GM19372 (cell line): ENCODE data around the gene ANKLE2.

Experiments
- ATAC-seq: cut with Tn5 transposase; IDR thresholded peaks from one replicate; pipeline ENCODE4 v1.9.1; 2021; ENCODE audit warnings: mild to moderate bottlenecking, low read depth, moderate library complexity; ENCODE audit not compliant: unreplicated experiment

The ANKLE2 gene

DNA sequence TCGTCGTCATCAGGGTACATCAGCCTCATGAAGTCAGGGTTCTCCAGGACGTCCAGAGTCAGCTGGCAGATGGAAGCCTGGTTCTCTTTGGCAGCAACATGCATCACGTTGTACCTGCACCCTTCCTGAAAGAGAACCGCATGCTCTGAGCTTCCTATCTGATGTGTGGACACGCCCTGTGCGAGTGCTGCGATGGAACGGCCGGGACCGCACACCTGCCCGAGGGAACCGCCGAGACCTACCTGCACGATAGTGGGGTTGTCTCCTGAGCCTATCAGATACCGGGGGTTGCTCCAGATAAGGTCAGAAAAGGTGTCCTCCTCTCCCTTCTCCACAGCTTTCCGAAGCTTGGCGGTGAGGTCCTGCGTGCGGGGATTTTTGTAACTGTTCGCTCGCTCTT lies 13.7 kb downstream of the ANKLE2 start:
- no peak for ATAC-seq

DNA sequence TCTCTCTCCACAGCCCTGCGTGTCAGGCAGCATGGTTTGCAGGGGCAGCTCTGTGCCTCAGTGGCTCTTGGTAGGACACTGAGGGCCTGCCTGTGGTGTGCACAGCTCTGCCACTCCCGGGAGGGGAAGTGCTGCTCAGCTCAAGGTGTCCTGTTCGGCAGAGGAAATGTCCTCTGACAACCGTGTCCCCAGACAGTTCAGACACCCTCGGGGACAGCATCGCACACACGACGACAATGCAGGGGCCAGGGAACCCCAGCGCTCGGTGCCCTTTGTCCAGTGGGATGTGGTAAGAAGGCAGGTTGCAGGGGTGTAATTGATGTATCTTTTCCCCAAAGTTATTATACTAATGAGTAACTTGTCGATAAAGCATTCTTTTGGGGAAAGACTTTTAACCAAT lies 14.2 kb downstream of the ANKLE2 start:
- ATAC-seq, result no peak

DNA sequence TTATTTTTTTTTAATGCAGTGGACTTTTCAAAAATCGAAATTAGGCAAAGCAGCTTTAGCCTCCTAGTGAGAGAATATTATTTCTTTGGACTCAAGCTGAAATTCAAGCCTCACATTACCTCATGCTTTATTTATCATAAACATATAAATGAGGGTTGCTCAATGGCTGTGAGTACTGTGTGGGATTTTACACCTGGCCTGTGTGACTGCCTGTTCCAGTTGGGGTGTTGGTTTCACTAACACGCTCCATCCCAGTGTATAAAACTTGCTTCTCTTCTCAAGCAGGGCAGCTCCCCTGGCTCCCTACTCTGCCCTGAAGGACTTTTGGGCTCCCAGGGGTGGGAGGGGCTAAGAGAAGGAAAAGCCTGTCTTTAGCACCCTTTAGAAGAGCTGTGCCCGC lies 15.0 kb downstream of the ANKLE2 start:
- no peak for ATAC-seq

DNA sequence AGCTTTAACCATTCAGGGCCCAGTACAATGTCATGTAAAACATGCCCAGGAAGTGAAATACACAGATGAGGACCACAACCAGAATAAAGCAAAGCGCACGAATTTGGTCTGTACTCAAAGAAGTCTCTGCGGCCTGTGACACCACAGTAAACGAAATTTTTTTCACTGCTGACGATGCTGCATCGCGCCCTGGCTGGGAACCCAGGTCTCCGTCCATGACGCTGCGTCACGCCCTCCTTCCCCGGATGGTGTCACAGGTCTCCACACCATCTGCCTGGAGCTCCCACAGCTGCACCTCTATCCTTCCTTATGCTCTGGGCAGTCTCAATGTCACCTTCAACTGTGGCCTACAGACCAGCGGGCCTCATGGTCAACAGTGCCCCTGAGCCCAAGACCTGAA lies 17.8 kb downstream of the ANKLE2 start:
- ATAC-seq, result no peak

DNA sequence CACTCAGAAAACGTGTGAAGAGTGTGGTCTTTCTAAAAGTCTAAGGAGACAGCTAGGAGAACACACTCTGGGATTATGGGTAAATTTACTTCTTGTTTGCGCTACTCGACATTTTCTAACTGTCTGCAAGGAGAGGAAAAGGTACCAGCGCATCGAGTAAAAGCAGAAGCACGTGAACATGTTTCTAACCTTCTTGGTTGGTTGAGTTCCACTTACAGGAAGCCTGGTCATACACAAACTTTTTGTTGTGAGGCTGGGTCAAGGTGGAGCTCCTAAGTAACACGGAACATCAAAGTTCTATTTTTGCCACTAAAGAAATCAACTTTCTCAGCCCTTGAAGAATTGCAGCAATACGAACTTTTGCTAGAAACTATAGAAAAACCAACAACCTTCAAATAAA lies 20.0 kb downstream of the ANKLE2 start:
- no peak for ATAC-seq

DNA sequence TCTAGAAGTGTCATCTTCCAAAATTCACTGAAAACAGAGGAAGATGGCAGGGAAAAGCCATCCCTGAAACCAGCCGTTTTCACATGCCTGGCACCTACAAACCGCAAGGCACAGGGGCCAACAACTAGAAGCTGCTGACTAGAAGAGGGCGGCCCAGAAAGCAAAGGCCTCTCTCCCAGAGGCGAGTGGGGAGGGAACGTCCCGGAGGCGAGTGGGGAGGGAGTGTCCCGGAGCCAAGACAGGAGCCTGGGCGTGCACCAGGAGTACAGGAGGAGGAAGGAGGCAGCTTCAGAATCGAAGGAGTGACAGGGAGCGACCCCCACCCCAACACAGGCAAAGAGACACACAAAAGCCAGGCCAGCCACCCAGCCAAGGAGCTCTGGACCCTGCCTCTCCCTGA lies 21.0 kb downstream of the ANKLE2 start:
- ATAC-seq, result no peak

DNA sequence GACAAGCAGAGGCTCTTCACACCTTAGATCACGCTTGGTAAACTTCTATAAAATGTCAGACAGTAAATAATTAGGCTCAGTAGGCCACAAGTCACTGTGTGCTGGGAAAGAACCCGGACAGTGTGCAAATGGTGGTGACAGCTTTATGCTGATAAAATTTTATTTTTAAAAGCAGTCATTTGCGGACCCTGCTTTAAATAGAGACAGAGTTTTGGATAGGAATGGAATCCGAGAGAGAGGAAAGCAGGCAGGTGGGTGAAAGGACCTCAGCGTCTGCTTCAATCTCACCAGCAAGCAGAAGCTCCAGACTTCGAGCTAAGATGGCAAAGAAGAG lies 21.4 kb downstream of the ANKLE2 start:
- no peak for ATAC-seq

DNA sequence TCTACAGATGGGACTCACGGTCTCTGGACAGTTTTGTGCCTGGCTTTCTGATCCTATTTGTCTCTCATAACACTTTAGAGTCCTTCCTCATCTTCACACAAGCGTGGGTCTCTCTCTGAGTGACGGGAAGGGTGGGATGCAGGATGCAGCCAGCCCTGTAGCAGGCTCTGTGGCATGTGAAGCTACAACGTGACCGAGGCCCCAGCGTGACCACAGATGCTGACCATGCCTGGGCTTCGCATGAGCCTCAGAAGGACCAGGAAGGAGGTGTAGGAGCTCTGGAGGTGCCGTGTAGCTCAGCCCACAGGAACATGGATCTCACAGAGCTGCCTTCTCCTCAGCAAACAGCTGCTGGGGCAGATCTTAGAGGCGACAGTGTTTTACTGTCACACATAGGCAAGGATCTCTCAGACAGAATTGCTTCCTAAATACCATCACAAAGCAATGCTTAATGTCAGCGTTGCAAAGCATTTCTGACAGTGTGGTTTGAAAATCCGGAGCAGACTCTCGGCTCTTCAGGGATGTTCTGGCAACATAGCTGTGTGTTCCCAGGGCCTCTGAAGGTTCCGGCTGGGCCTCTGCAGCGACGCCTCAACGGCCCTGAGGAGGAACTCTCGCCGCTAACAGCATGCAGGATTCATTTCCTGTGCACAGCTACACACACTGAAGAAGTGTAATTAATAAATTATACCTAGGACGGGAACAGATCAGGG lies 21.9 kb downstream of the ANKLE2 start:
- ATAC-seq, result no peak

DNA sequence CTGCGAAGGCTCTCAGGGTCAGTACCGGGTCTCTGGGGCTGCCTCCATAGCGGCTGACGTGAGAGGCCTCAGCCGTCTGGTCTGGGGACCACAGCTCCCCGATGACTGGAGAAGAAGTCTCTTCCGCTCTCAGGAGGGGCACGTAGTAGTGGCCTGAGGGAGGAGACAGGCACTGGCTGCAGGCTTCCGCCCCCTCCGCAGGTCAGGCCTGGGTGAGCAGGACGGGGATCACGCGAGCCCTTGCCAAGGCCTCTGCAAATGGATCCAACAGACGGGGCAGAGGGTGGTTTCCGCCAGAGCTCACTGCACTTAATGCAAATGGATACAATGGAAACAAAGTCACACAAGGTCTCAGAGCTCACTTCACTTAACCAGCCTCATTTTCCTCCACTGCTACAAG lies 24.7 kb downstream of the ANKLE2 start:
- ATAC-seq, result no peak

DNA sequence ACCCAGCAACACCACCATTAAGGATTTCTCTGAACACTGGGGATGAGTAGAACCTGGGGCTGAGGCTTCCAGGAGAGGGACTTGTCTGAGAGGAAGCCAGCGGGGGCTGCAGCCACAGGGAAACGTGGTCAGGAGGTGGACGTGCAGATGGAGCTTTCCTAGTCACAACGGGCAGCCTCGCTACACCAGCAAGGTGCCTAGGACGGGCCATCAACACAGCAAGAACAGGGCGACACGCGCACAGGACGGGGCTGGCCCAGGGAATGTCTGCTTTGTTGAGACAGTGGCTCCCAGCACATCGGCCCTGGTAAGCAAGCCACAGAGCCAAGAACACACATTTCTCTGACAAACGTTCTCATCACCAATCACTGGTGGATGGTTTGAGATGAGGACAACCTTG lies 25.3 kb downstream of the ANKLE2 start:
- ATAC-seq, result no peak

DNA sequence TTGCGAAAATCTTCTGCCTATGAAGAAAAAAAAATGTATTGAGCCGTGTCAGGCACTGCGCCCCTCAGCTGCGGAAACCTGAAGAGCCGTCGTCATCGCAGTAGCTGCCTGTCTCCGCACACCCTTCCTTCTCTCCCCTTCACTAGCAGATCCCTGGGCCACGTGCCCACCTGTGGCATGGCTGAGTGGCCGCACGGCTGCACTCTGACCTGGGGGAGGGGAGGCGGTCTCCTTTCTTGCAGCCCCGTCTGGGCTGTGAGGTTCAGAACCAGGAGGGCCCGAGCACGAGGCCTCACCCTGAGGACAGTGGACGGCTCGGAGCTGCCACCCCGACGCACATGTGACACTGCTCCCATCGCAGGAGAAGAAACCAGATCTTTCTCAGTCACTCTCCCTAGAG lies 26.1 kb downstream of the ANKLE2 start:
- no peak for ATAC-seq

DNA sequence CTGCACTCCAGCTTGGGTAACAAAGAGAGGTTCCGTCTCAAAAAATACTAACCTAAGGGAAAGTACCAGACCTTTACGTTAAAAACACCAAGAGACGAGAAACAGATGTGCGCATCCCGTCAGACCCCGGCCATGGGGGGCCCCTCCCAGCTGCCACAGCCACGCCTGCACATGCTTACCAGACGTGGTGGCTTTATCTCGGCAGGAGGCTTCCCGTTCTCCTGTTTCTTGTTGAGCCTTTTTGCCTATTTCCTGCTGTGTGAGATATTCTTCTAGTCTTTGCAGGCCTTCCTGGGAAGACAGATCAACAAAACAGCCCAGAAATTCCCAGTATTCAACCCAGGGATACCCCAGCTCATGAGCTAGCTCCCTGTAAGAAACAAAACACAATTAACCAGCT lies 27.4 kb downstream of the ANKLE2 start:
- no peak for ATAC-seq

DNA sequence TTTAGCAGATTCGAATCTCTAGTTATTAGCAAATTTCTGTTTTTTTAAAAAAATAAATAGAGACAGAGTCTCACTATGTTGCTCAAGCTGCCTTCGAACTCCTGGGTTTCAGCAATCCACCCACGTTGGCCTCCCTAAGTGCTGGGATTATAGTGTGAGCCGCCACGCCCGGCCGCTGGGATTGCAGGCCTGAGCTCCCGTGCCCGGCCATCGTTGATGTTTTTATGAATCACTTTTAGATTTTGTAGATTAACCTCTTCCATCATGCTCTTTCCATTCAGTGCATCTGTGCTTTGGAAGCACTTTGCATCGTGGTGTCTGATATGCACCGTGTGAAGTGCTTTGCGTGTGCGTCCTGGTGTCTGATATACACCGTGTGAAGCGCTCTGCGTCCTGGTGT lies 30.1 kb downstream of the ANKLE2 start:
- no peak for ATAC-seq

DNA sequence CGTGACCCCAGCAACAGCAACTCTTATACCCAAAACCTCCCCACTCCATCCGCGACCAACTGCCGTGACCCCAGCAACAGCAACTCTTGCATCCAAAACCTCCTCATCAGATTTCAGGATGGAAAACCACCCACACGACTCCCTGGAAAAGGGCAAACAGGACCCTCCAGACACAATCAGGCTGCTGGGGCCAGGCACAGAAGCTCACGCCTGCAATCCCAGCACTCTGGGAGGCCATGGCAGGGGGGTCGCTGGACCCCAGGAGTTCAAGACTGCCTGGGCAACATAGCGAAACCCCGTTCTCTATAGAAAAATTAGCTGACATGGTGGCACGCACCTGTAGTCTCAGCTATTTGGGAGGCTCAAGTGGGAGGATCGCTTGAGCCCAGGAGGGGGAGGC lies 31.3 kb downstream of the ANKLE2 start:
- ATAC-seq, result no peak

DNA sequence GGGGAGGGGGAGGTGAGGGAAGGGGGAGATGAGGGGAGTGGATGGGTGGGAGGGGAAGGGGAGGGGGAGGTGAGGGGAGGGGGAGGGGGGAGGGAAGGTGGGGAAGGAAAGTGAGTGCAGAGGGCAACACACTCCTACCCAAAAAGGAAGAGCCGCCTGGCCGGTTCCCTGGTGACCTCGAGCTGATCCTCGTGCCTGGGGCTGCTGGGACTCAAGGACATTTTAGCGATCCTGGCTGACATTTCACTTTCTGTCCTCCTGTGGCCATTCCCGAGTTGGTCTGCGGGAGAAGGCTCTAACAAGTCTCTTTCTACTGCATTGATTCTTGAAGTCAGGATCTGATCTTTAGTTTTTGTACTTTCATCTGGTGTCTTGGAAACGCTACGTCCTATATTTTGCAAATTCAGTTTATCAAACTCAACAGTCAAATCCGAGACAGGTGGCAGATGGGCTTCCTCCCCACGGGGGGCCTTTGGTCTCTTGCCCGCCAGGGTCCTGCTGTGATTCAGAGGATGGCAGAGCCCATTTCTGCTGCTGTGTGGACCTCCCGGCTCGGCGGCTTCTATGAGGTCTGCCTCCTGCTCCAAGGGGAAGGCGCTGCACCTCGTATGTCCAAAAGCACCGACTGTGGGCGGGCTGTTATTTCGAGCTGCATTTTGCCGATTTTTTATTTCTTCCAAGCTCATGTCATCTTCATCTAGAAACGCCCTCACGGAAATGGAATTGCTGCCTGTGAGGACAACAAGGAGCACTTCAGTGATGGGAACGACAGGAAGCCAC lies 31.9 kb downstream of the ANKLE2 start:
- no peak for ATAC-seq

DNA sequence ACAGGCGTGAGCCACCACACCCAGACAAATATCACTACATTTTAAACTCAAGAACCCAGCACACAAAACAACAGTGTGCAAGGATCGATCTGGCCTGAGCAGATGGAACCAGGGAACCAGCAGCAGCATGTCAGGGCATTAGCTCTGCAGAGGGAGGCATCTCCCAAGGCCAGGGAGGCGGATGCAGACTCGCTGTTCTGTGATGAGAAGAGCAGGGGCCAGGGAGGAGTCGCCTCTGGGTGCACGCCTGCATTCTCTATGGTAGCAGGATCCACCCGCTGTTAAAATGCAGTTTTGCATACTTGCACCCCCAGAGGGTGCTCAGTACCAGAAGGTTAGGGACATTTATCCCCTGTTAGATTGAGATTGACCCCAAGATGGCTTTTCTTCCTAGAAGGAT lies 33.1 kb downstream of the ANKLE2 start:
- no peak for ATAC-seq

DNA sequence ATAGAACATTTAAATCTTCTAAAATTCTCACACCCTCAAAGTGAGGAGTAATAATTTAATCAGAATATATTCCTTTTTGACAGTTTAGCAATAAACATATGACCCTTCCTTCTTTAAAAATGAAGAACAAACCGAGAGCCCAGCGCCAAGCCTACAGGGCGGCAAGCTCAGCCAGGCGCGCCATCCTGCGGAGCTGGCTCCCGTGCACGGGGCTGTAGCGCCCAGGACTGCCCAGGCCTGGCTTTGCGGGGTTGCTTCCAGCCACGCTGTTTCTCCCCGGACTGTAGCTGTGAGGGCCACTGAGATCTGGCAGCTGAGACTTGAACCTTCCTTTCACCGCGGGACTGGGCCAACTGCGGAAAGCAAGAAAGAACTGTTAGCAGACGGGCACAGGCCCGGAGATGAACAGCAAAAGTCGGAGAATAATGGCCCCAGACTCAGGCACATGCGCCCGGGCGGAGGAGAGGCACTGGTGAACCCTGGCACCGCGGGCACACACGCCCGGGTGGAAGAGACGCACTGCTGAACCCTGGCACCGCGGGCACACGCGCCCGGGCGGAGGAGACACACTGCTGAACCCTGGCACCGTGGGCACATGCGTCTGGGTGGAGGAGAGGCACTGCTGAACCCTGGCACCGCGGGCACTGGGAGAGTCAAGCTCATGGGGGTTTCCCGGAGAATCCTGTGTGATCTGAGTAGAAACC lies 34.4 kb downstream of the ANKLE2 start:
- ATAC-seq, result no peak

DNA sequence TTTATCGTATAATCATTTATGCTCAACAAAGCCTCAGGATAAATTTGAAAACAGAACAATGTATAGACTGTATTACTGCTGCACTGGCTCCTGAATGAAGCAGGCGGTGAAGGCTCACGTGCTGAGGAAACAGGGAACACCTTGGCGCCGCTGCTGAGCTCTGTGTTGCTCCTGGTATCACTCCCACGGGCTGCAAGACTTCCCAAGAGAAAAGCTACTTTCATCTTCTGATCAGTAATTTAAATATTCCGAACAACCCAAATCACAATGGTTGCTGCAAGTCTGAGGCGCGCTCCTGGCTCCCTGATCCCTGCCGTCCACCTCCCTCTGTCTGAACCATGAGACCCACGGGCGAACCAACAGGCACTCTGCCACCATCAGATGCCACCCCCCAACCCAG lies 35.2 kb downstream of the ANKLE2 start:
- ATAC-seq, result no peak

DNA sequence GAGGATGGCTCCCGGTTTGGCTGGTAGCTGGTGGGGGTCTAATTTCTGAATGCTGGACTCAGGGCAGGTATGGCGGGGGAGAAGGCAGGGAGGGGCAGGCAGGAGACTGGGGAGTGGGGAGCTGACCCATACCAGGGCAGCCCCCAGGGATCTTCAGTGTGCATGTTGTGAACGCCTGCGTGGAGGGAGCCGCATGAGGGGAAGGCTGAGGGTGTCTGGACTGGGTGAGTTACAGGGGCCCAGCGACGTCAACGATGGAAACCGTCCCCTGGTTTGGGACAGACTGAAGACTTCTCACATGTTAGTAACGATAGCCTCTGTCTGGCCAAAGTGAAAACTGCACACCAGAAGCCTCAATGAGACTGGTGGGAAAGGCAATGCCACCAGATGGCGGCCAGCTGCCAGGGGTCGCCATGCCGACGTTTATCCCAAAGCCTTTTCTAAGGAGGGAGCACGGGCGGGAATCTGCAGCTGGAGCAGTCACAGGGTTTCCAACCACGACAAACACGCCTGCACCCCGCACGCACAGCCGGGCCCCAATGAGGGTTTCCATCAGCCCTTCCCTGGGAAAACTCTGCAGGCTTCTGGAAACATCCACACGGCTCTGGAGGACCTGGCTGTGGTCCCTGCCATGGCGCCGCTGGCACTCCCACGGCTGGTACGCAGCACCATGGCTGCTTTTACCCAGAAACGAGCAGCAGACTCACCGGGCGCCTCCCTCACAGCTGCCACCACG lies 37.0 kb downstream of the ANKLE2 start:
- no peak for ATAC-seq

DNA sequence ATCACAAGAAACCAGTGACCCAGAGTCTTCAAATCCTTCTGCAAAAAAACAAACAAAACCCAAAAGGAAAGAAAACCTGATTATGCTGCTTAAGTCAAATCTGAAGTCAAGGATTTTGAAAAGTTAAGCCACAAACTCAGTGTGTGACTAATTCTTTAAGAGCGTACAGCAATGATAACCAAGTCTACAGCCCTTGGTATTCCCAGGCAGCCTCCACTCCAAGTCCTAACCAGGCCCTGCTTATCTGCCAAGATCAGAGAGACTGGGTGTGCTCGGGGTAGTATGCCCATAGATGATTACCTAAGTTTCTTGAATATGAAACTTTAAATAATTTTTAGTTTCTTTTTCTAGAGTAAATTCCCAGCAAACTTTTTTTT lies 37.9 kb downstream of the ANKLE2 start:
- ATAC-seq, result no peak
